ENCODE measurements around the gene STOM. TPM values are rescaled to one million over a fixed set of nuclear protein-coding genes. Genes with fewer than 3 reads are reported as not detected.

Gene STOM
- total RNA-seq, 1 experiment from 2014 or later: 33.1 TPM

DNA sequence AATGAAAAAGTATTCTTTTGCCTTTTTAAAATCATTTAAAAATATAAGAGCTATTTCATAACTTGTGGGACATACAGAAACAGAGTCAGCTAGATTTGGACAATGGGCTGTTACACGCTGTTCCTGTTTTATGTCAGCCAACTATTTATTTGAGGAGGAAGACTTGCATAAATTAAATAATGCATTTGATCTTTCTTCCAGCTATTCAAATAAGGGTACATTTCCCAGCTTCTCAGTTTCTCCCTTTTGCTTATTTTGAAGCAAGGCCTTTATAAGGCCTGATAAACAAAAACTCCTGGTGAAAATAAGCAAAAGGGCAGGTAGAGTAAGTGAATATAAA, 6.5 kb downstream of the STOM start:
- POLR2A ChIA-PET: interaction anchor here (0.6 kb wide), 1 partner anchor 54 kb away, joined by 3 read pairs; no protein-coding TSS in a partner anchor
- TF ChIP-seq, protein P1, sequence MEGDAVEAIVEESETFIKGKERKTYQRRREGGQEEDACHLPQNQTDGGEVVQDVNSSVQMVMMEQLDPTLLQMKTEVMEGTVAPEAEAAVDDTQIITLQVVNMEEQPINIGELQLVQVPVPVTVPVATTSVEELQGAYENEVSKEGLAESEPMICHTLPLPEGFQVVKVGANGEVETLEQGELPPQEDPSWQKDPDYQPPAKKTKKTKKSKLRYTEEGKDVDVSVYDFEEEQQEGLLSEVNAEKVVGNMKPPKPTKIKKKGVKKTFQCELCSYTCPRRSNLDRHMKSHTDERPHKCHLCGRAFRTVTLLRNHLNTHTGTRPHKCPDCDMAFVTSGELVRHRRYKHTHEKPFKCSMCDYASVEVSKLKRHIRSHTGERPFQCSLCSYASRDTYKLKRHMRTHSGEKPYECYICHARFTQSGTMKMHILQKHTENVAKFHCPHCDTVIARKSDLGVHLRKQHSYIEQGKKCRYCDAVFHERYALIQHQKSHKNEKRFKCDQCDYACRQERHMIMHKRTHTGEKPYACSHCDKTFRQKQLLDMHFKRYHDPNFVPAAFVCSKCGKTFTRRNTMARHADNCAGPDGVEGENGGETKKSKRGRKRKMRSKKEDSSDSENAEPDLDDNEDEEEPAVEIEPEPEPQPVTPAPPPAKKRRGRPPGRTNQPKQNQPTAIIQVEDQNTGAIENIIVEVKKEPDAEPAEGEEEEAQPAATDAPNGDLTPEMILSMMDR (IDR thresholded peaks at IDR 0.05; ENCODE audit: insufficient read depth in 1 of 2, low read depth in 1 of 2, low read length in 1 of 2, severe bottlenecking in 1 of 2, unreplicated experiment in 1 of 2): no peak

GRCh38 chr9:121362813-121363621, 7.0 kb downstream of the STOM start:
- Mint-ChIP-seq H3K27me3 (ENCODE audit: insufficient read depth, unreplicated experiment) (no peaks in the 10 kb centered on the region), H3K36me3 (ENCODE audit: insufficient read depth, unreplicated experiment) (no peaks in the 10 kb centered on the region), H3K9me3 (ENCODE audit: unreplicated experiment) (no peaks in the 10 kb centered on the region), H3K27ac (ENCODE audit: unreplicated experiment) (peak overlapping the region; percentile 20), H3K4me3 (ENCODE audit: unreplicated experiment) (no peak overlapping the region), H3K4me1 (ENCODE audit: low read depth, unreplicated experiment) (peaks cover 17% of the 10 kb centered on the region)
- peaks cover 24% of the 10 kb centered on the region for H3K4me1 ChIP-seq
- no TSS peak for BruUV-seq (replicated peaks)
- no peak overlapping the region for H3K4me3 ChIP-seq (ENCODE audit: low read depth, low read length)
- TF ChIP-seq, protein P1 (IDR thresholded peaks at IDR 0.05; ENCODE audit: insufficient read depth in 1 of 2, low read depth in 1 of 2, low read length in 1 of 2, severe bottlenecking in 1 of 2, unreplicated experiment in 1 of 2): no peak
- H3K9me3 ChIP-seq: no peaks in the 10 kb centered on the region
- no peak for DNase-seq
- POLR2A ChIA-PET: interaction anchor here (0.6 kb wide), 1 partner anchor 53 kb away, joined by 3 read pairs; no protein-coding TSS in a partner anchor
- intact Hi-C loops (cut with micrococcal nuclease; ENCODE audit: unreplicated experiment): no loop called here
- no peaks in the 10 kb centered on the region for H3K27me3 ChIP-seq (replicated peaks; ENCODE audit: control insufficient read depth, insufficient read depth, low read length)
- CTCF ChIA-PET: no interaction called here
- H3K36me3 ChIP-seq (ENCODE audit: control insufficient read depth, insufficient read depth, low read length): no peaks in the 10 kb centered on the region

More for the DNA sequence above, 6.5 kb downstream of the STOM start:
- CTCF ChIA-PET: no interaction called here
- intact Hi-C loops (cut with micrococcal nuclease; ENCODE audit: unreplicated experiment): no loop called here
- Histone ChIP-seq H3K36me3 (ENCODE audit: control insufficient read depth, insufficient read depth, low read length) (no peaks in the 10 kb centered on the region), H3K9me3 (no peaks in the 10 kb centered on the region), H3K27me3 (replicated peaks; ENCODE audit: control insufficient read depth, insufficient read depth, low read length) (no peaks in the 10 kb centered on the region), H3K4me1 (peaks cover 30% of the 10 kb centered on the region), H3K4me3 (ENCODE audit: low read depth, low read length) (no peak overlapping the region)
- H3K9me3 Mint-ChIP-seq (ENCODE audit: unreplicated experiment): no peaks in the 10 kb centered on the region
- BruUV-seq (replicated peaks): no TSS peak
- H3K4me1 Mint-ChIP-seq (ENCODE audit: low read depth, unreplicated experiment): peaks cover 17% of the 10 kb centered on the region
- no peaks in the 10 kb centered on the region for H3K27me3 Mint-ChIP-seq (ENCODE audit: insufficient read depth, unreplicated experiment)
- peaks cover 2% of the 10 kb centered on the region for H3K36me3 Mint-ChIP-seq (ENCODE audit: insufficient read depth, unreplicated experiment)
- no peak for DNase-seq
- no peak overlapping the region for H3K27ac Mint-ChIP-seq (ENCODE audit: unreplicated experiment)
- H3K4me3 Mint-ChIP-seq (ENCODE audit: unreplicated experiment): no peak overlapping the region

- no peak overlapping the region for H3K27ac Mint-ChIP-seq (ENCODE audit: unreplicated experiment)
- TF ChIP-seq, protein P1 (IDR thresholded peaks at IDR 0.05; ENCODE audit: insufficient read depth in 1 of 2, low read depth in 1 of 2, low read length in 1 of 2, severe bottlenecking in 1 of 2, unreplicated experiment in 1 of 2): no peak
- H3K27me3 ChIP-seq (replicated peaks; ENCODE audit: control insufficient read depth, insufficient read depth, low read length): no peaks in the 10 kb centered on the region
- CTCF ChIA-PET: no interaction called here
- no TSS peak for BruUV-seq (replicated peaks)
- intact Hi-C loops (cut with micrococcal nuclease; ENCODE audit: unreplicated experiment): no loop called here
- peaks cover 6% of the 10 kb centered on the region for H3K36me3 Mint-ChIP-seq (ENCODE audit: insufficient read depth, unreplicated experiment)
- no peaks in the 10 kb centered on the region for H3K27me3 Mint-ChIP-seq (ENCODE audit: insufficient read depth, unreplicated experiment)
- no peak overlapping the region for H3K4me3 Mint-ChIP-seq (ENCODE audit: unreplicated experiment)
- H3K36me3 ChIP-seq (ENCODE audit: control insufficient read depth, insufficient read depth, low read length): no peaks in the 10 kb centered on the region
- peaks cover 10% of the 10 kb centered on the region; the same call in 1 of the 2 replicates for H3K4me1 ChIP-seq
- peaks cover 27% of the 10 kb centered on the region for H3K4me1 Mint-ChIP-seq (ENCODE audit: low read depth, unreplicated experiment)
- H3K4me3 ChIP-seq (ENCODE audit: low read depth, low read length): no peak overlapping the region
- H3K9me3 Mint-ChIP-seq (ENCODE audit: unreplicated experiment): no peaks in the 10 kb centered on the region
- POLR2A ChIA-PET: interaction anchor here (0.7 kb wide), 1 partner anchor 73 kb away, joined by 19 read pairs; no protein-coding TSS in a partner anchor
- no peaks in the 10 kb centered on the region for H3K9me3 ChIP-seq
- DNase-seq: no peak
Measured at GRCh38 chr9:121360601-121361374, 9.3 kb downstream of the STOM start.
